22Rv1 (cell line): ENCODE measurements around the gene DOCK3.

Source experiments
- ZFX ChIP-seq: fragments of 450-650 bp; IDR thresholded peaks from 2 replicates; pipeline ENCODE4 v1.6.1; 2017; ENCODE audit warnings: antibody characterized with exemption, borderline replicate concordance
- TF ChIP-seq, protein P1 (sequence below): fragments of 450-650 bp; IDR thresholded peaks from 2 replicates; pipeline ENCODE4 v1.5.1; 2017; ENCODE audit warnings: mild to moderate bottlenecking

- TF ChIP-seq, protein P1, sequence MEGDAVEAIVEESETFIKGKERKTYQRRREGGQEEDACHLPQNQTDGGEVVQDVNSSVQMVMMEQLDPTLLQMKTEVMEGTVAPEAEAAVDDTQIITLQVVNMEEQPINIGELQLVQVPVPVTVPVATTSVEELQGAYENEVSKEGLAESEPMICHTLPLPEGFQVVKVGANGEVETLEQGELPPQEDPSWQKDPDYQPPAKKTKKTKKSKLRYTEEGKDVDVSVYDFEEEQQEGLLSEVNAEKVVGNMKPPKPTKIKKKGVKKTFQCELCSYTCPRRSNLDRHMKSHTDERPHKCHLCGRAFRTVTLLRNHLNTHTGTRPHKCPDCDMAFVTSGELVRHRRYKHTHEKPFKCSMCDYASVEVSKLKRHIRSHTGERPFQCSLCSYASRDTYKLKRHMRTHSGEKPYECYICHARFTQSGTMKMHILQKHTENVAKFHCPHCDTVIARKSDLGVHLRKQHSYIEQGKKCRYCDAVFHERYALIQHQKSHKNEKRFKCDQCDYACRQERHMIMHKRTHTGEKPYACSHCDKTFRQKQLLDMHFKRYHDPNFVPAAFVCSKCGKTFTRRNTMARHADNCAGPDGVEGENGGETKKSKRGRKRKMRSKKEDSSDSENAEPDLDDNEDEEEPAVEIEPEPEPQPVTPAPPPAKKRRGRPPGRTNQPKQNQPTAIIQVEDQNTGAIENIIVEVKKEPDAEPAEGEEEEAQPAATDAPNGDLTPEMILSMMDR: no peak
- no peak for TF ChIP-seq ZFX
Measured at GRCh38 chr3:50734985-50735384, 60.3 kb downstream of the DOCK3 start.
